ENCODE results near the gene COL4A1.

Gene COL4A1

DNA sequence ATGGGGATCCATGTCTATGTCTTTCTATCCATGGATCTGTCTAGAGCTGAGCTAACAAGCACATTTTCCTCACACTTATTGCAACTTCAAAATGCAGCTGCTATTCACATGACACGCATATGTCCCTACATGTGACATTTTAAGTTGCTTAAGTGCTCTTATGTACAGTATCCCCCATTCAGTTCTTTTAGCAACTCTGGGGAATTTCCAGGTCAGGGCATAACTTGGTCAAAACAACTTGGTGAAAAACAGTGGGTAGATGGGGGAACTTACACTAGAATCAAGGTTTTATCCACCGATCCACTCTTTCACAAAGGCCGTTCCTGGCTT is 73.0 kb downstream of the COL4A1 start:
- TF ChIP-seq, protein P1, sequence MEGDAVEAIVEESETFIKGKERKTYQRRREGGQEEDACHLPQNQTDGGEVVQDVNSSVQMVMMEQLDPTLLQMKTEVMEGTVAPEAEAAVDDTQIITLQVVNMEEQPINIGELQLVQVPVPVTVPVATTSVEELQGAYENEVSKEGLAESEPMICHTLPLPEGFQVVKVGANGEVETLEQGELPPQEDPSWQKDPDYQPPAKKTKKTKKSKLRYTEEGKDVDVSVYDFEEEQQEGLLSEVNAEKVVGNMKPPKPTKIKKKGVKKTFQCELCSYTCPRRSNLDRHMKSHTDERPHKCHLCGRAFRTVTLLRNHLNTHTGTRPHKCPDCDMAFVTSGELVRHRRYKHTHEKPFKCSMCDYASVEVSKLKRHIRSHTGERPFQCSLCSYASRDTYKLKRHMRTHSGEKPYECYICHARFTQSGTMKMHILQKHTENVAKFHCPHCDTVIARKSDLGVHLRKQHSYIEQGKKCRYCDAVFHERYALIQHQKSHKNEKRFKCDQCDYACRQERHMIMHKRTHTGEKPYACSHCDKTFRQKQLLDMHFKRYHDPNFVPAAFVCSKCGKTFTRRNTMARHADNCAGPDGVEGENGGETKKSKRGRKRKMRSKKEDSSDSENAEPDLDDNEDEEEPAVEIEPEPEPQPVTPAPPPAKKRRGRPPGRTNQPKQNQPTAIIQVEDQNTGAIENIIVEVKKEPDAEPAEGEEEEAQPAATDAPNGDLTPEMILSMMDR (IDR thresholded peaks at IDR 0.05; ENCODE audit: insufficient read depth, low read depth, low read length, missing control alignments), result no peak
- no peak overlapping the region for H3K4me3 ChIP-seq (ENCODE audit: low read depth, low read length)
- no peak for DNase-seq (ENCODE audit: low read depth)

DNA sequence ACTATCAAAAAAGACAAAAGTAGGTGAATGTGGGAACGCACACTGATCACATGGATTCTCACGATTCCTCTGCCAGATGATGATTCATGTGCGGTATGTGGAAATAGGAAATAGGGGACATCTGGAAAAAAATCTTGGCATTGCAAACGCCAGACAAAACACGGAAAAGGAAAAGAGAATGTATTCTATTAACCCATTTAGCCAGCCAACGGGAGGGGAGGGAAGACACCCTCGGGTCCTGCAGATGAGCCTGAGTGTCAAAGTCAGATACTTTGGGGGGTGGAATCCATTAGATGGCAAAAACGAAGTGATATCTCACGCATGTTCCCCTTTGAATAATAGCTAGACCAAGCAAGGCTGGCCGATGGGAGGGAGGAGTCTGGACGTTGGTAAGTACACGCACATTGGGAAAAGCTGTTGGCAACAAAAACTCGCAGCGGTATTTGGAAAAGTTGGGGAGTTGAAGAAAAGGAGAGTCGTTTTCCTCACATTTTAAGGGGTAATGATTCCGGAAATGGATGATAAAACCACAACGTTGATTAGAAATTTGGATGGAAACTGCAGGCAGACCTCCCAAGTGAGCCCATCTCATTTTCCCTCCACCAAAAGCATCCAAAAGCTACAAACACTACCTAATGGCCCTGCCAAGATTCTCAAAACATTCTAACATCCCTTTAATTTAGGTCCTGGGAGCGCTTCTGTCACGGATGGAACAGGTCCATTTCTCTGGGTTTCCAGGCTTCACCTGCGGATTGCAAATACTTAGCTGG is 73.6 kb downstream of the COL4A1 start:
- TF ChIP-seq, protein P1 (IDR thresholded peaks at IDR 0.05; ENCODE audit: insufficient read depth, low read depth, low read length, missing control alignments), result no peak
- H3K4me3 ChIP-seq (ENCODE audit: low read depth, low read length), result no peak overlapping the region
- no peak for DNase-seq (ENCODE audit: low read depth)

DNA sequence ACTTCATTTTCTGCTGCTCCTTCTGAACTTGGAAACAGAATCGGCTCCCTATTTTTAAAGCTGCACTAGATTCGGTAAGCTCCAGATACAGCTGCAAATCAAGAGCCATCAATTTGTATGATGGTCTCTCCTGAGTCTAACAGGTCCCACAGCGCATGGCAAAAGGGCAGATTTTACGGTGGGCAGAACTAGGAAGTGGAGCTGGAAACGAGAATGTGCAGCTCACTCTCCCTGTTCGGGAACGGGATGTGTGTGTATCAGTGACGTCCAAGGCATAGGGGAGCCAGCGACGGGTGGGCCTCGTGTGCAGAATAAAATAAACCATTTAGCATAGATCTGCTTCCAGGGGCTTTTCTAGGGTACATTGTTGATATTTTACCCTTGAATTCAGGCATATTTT is 74.2 kb downstream of the COL4A1 start:
- DNase-seq (ENCODE audit: low read depth), result no peak
- TF ChIP-seq, protein P1 (IDR thresholded peaks at IDR 0.05; ENCODE audit: insufficient read depth, low read depth, low read length, missing control alignments), result no peak
- no peak overlapping the region for H3K4me3 ChIP-seq (ENCODE audit: low read depth, low read length)

DNA sequence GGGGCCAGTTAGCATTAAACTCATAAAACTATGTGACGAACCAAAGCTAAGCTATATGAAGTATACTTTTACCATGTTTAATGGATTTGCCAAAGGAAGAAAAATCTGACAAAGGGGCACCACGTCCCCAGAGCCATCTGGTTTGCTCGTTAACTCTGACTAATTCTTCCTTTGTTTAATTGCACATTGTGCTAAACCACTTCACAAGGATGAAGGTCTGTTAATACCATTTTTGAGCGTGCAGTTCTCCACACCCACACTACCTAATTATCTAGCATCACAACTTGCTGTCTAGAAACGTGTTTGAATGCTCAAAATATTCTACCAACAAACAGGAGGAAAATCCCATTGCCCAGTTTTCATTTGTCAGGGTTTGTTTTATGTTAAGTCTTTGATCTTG is 74.8 kb downstream of the COL4A1 start:
- no peak for DNase-seq (ENCODE audit: low read depth)
- TF ChIP-seq, protein P1 (IDR thresholded peaks at IDR 0.05; ENCODE audit: insufficient read depth, low read depth, low read length, missing control alignments), result no peak
- no peak overlapping the region for H3K4me3 ChIP-seq (ENCODE audit: low read depth, low read length)

DNA sequence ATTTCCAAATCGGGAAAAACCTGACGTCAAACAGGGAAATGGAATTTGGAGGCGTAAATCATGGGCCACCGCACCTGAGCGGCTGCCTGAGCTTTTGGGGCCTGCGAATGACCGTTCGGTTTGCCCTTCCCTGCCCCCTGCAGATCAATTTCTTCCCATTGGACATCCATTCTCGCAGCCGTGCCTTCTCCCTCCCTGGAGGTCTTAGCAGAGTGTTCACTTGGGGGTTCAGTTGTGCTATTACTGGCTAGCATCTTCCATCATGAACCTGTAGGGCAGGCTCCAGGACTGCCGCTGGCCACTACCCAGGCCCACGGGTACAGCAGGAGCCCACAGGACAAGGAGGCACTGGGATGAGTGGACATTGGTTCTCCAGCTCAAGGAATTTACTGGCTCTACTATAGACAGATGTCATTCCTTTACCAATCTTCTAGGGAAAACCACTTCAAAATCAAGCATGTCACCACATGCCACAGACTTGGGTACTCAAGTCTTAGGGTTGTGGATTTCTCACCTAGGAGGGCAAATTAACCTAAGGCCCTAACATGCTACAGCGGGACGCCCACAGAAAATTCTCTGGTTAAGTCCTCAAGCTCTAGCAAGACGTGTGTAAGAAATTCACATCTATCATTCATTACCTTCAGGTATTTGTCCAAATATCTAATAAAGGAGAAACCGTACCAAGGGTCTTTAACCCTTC is 75.5 kb downstream of the COL4A1 start:
- TF ChIP-seq, protein P1 (IDR thresholded peaks at IDR 0.05; ENCODE audit: insufficient read depth, low read depth, low read length, missing control alignments), result no peak
- DNase-seq (ENCODE audit: low read depth), result no peak
- no peak overlapping the region for H3K4me3 ChIP-seq (ENCODE audit: low read depth, low read length)

DNA sequence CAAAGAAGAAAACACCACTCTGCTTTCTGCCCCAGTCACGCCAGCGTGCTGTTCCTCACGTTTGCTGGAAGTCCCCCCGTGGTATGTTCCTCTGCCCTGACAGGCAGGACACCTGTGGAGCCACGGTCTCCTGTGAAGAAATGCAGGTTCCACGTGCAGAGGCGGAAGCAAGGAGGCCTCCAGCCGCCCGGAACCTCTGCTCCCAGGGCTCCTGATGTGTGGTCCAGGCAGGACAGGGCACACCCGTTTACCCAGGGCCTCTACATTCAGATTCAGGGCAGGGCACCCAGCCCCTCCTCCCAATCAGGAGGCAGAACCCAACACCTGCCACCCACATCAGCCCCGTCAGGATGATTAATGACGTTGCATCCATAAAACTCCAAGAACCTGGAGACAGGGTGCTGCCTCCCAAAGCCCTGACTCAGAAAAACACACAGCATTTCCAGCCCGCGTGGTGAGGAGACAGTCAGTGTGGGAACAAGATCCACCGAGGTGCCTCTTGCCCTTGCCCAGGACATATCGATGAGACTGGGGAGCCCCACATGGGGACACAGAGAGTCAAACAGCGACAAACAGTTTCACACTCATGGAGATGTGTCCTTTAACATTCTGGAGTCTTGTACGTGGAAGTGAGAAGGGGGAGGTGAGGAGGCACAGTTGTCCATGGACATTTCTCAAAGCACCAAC is 76.2 kb downstream of the COL4A1 start:
- DNase-seq (ENCODE audit: low read depth), result no peak
- TF ChIP-seq, protein P1 (IDR thresholded peaks at IDR 0.05; ENCODE audit: insufficient read depth, low read depth, low read length, missing control alignments), result no peak
- H3K4me3 ChIP-seq (ENCODE audit: low read depth, low read length), result no peak overlapping the region
